ENCODE data around the gene PCDHGA5.
"Not testable (repeated sequence)": the region's sequence is repeated elsewhere in the genome, so short reads cannot be mapped to it uniquely, and the experiment has no call there.

The PCDHGA5 gene

GRCh38 chr5:141413540-141414069 is 49.6 kb downstream of the PCDHGA5 start:
- ChIA-PET CTCF (interaction anchor here (1.7 kb wide), 2 partner anchors 7 to 150 kb away, joined by 8 to 11 read pairs; partner anchors contain the start of gene PCDHGA11), POLR2A (no interaction called here)
- no peak for DNase-seq (ENCODE audit: extremely low spot score)
- TF ChIP-seq SUZ12 (IDR thresholded peaks at IDR 0.05) (no peak), FOXA1 (IDR thresholded peaks at IDR 0.05) (no peak), ELF4 (IDR thresholded peaks at IDR 0.05) (no peak)
- TF ChIP-seq, protein P1, sequence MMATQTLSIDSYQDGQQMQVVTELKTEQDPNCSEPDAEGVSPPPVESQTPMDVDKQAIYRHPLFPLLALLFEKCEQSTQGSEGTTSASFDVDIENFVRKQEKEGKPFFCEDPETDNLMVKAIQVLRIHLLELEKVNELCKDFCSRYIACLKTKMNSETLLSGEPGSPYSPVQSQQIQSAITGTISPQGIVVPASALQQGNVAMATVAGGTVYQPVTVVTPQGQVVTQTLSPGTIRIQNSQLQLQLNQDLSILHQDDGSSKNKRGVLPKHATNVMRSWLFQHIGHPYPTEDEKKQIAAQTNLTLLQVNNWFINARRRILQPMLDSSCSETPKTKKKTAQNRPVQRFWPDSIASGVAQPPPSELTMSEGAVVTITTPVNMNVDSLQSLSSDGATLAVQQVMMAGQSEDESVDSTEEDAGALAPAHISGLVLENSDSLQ (IDR thresholded peaks at IDR 0.05) = no peak

GRCh38 chr5:141414548-141415274 is 50.7 kb downstream of the PCDHGA5 start:
- CTCF ChIA-PET; DNase-seq (ENCODE audit: extremely low spot score); POLR2A ChIA-PET: not testable (repeated sequence)

DNA sequence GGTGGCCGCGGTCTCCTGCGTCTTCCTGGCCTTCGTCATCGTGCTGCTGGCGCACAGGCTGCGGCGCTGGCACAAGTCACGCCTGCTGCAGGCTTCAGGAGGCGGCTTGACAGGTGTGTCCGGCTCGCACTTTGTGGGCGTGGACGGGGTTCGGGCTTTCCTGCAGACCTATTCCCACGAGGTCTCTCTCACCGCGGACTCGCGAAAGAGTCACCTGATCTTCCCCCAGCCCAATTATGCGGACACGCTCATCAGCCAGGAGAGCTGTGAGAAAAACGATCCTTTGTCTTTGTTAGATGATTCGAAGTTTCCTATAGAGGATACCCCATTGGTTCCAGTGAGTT is 51.3 kb downstream of the PCDHGA5 start:
- DNase-seq (ENCODE audit: extremely low spot score); POLR2A ChIA-PET; CTCF ChIA-PET: not testable (repeated sequence)

Data from HEK293T (cell line).